HL-60 (cell line): ENCODE results near the gene MOXD1.

ENCODE experiments used
- CTCF ChIP-seq: IDR thresholded peaks from one replicate; pipeline ENCODE4 v1.5.1; 2011; ENCODE audit warnings: low read length, control low read depth, inconsistent platforms; ENCODE audit not compliant: insufficient read depth
- GABPA ChIP-seq: IDR thresholded peaks from 2 replicates; pipeline ENCODE4 v1.6.1; 2012; ENCODE audit warnings: low read depth
- REST ChIP-seq: IDR thresholded peaks from 2 replicates; pipeline ENCODE4 v1.6.1; 2012; ENCODE audit warnings: low read depth; ENCODE audit not compliant: insufficient replicate concordance

DNA sequence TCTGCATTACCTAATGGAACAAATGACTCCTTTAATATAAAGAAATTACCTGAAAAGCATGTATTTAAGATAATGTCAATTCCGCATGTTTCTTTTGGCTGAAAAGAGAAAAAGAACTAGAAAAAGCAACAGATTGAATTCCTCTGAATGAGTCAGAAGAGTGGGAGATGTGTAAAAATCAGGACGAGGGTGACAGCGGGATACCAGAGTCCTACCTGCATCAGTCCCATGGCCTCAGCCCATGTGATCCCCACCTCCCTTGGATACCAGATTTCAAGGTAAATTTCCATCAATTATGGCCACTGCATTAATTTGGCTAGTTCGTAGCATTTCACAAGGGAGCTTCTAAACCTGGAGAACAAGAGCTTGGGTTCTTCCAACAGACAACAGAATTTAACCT, 10.0 kb upstream of the MOXD1 start:
- TF ChIP-seq CTCF, result no peak
- no peak for TF ChIP-seq REST
- no peak for TF ChIP-seq GABPA
